ENCODE measurements around the gene DNAH14. TPM values are rescaled to one million over a fixed set of nuclear protein-coding genes. Genes with fewer than 3 reads are reported as not detected.

The DNAH14 gene
- total and polyA plus RNA-seq, 2 donors (not counting 1 experiment from before 2014, with no cell fraction given): not detected

GRCh38 chr1:225137976-225138375, 208.5 kb downstream of the DNAH14 start:
- Histone ChIP-seq H3K9ac (ENCODE audit: low read length) (no peak overlapping the region), H3K36me3 (replicated peaks in 1 of 2; ENCODE audit: control extremely low read depth in 1 of 2, control insufficient read depth in 1 of 2, extremely low read depth in 1 of 2, insufficient read depth in 2 of 2, low read length in 1 of 2) (no peaks in the 10 kb centered on the region), H3K9me3 (ENCODE audit: control extremely low read depth in 1 of 3, control insufficient read depth in 2 of 3, insufficient read depth in 1 of 3, low read length in 2 of 3) (peaks cover 0 to 4% (median 1%) of the 10 kb centered on the region in 3 donors), H3K79me2 (ENCODE audit: control insufficient read depth, insufficient read depth, low read length) (no peaks in the 10 kb centered on the region), H3K4me3 (ENCODE audit: control extremely low read depth in 1 of 5, extremely low read depth in 1 of 5, insufficient read depth in 1 of 5, low read depth in 2 of 5, low read length in 4 of 5) (no peak overlapping the region), H4K20me1 (ENCODE audit: control insufficient read depth, insufficient read depth, low read length, poor library complexity, severe bottlenecking) (no peaks in the 10 kb centered on the region), H3K27me3 (replicated peaks in 1 of 4; ENCODE audit: control extremely low read depth in 1 of 4, control insufficient read depth in 3 of 4, insufficient read depth in 4 of 4, low read length in 3 of 4) (peaks cover 0 to 7% (median 0%) of the 10 kb centered on the region in 4 experiments), H3K4me2 (replicated peaks; ENCODE audit: low read depth, low read length, poor library complexity, severe bottlenecking) (no peak overlapping the region), H2AFZ (ENCODE audit: insufficient read depth, low read depth, low read length, poor library complexity, severe bottlenecking) (no peak overlapping the region), H3K27ac (ENCODE audit: low read length in 2 of 2) (no peak overlapping the region), H3K4me1 (ENCODE audit: control insufficient read depth in 2 of 2, insufficient read depth in 2 of 2, low read length in 2 of 2) (no peaks in the 10 kb centered on the region)
- intact Hi-C loops (cut with micrococcal nuclease): no loop called here
- no peak for ATAC-seq (ENCODE audit: low read depth)
- Mint-ChIP-seq H3K4me3 (no peak overlapping the region), H3K9me3 (ENCODE audit: insufficient read depth) (peaks cover 11% of the 10 kb centered on the region), H3K27me3 (peaks cover 13% of the 10 kb centered on the region), H3K27ac (no peak overlapping the region), H3K4me1 (no peaks in the 10 kb centered on the region)
- ChIA-PET POLR2A (interaction anchor here (0.5 kb wide), 1 partner anchor 1615 kb away, joined by 4 read pairs; no protein-coding TSS in a partner anchor), CTCF (no interaction called here)
- TF ChIP-seq CTCF (IDR thresholded peaks at IDR 0.05) (no peak), EZH2 (IDR thresholded peaks at IDR 0.05; ENCODE audit: borderline replicate concordance, insufficient read depth, low read depth, low read length, poor library complexity, severe bottlenecking) (no peak)
- DNase-seq: no peak
- WGBS (ENCODE audit: insufficient coverage): 86% methylated on average over 2 of the region's 3 CpGs

- Histone ChIP-seq H3K36me3 (replicated peaks in 1 of 2; ENCODE audit: control extremely low read depth in 1 of 2, control insufficient read depth in 1 of 2, extremely low read depth in 1 of 2, insufficient read depth in 2 of 2, low read length in 1 of 2) (no peaks in the 10 kb centered on the region), H3K9me3 (ENCODE audit: control extremely low read depth in 1 of 3, control insufficient read depth in 2 of 3, insufficient read depth in 1 of 3, low read length in 2 of 3) (no peaks in the 10 kb centered on the region), H3K9ac (ENCODE audit: low read length) (no peak overlapping the region), H3K79me2 (ENCODE audit: control insufficient read depth, insufficient read depth, low read length) (no peaks in the 10 kb centered on the region), H4K20me1 (ENCODE audit: control insufficient read depth, insufficient read depth, low read length, poor library complexity, severe bottlenecking) (no peaks in the 10 kb centered on the region), H3K27ac (ENCODE audit: low read length in 2 of 2) (no peak overlapping the region), H3K27me3 (replicated peaks in 1 of 4; ENCODE audit: control extremely low read depth in 1 of 4, control insufficient read depth in 3 of 4, insufficient read depth in 4 of 4, low read length in 3 of 4) (peaks cover 0 to 5% (median 0%) of the 10 kb centered on the region in 4 experiments), H3K4me2 (replicated peaks; ENCODE audit: low read depth, low read length, poor library complexity, severe bottlenecking) (no peak overlapping the region), H2AFZ (ENCODE audit: insufficient read depth, low read depth, low read length, poor library complexity, severe bottlenecking) (no peak overlapping the region), H3K4me3 (ENCODE audit: control extremely low read depth in 1 of 5, extremely low read depth in 1 of 5, insufficient read depth in 1 of 5, low read depth in 2 of 5, low read length in 4 of 5) (no peak overlapping the region), H3K4me1 (ENCODE audit: control insufficient read depth in 2 of 2, insufficient read depth in 2 of 2, low read length in 2 of 2) (no peaks in the 10 kb centered on the region)
- DNase-seq (no peak), ATAC-seq (ENCODE audit: low read depth) (no peak)
- Mint-ChIP-seq H3K4me1 (no peaks in the 10 kb centered on the region), H3K27me3 (peaks cover 13% of the 10 kb centered on the region), H3K4me3 (no peak overlapping the region), H3K9me3 (ENCODE audit: insufficient read depth) (no peaks in the 10 kb centered on the region), H3K27ac (no peak overlapping the region)
- intact Hi-C loops (cut with micrococcal nuclease): no loop called here
- ChIA-PET POLR2A (no interaction called here), CTCF (no interaction called here)
- TF ChIP-seq EZH2 (IDR thresholded peaks at IDR 0.05; ENCODE audit: borderline replicate concordance, insufficient read depth, low read depth, low read length, poor library complexity, severe bottlenecking): no peak
- TF ChIP-seq CTCF (IDR thresholded peaks at IDR 0.05): no peak
Observed at GRCh38 chr1:225143001-225143400, 213.5 kb downstream of the DNAH14 start.

All from B cell (primary cell).